Neural crest cell (in vitro differentiated cells): ENCODE results near the gene HDAC4. TPM values are rescaled to one million over a fixed set of nuclear protein-coding genes. Genes with fewer than 3 reads are reported as not detected.

Experiments used
- DNase-seq: peaks from one replicate; pipeline ENCODE4 v3.0.0; 2021; ENCODE audit warnings: low read depth, mixed read lengths, low spot score
- H3K27ac Mint-ChIP-seq: one replicate; pipeline ENCODE4 v1.8.0; 2021; ENCODE audit warnings: mild to moderate bottlenecking, mixed read lengths; ENCODE audit not compliant: unreplicated experiment
- H3K27me3 Mint-ChIP-seq: 2 replicates; pipeline ENCODE4 v1.8.0; 2021; ENCODE audit warnings: low read depth, mild to moderate bottlenecking, mixed read lengths
- H3K36me3 Mint-ChIP-seq: 2 replicates; pipeline ENCODE4 v1.8.0; 2021; ENCODE audit warnings: low read depth, mild to moderate bottlenecking, mixed read lengths
- H3K4me1 Mint-ChIP-seq: 2 replicates; pipeline ENCODE4 v1.8.0; 2021; ENCODE audit warnings: mixed read lengths
- H3K4me3 Mint-ChIP-seq: one replicate; pipeline ENCODE4 v1.8.0; 2021; ENCODE audit warnings: mild to moderate bottlenecking, mixed read lengths
- H3K9me3 Mint-ChIP-seq: 2 replicates; pipeline ENCODE4 v1.8.0; 2021; ENCODE audit warnings: mixed read lengths
- CTCF ChIP-seq: fragments of 200-600 bp; sonication (generic); conservative IDR thresholded peaks from 2 replicates; pipeline ENCODE4 v1.5.0; 2021; ENCODE audit warnings: antibody characterized with exemption, mild to moderate bottlenecking
- total RNA-seq: library from RNA; stranded (reverse); gene quantifications from 2 replicates; pipeline ENCODE4 v1.2.1, GENCODE V29; 2021

Gene HDAC4
- total RNA-seq, 1 donor from 2014 or later: 52.1 TPM

DNA sequence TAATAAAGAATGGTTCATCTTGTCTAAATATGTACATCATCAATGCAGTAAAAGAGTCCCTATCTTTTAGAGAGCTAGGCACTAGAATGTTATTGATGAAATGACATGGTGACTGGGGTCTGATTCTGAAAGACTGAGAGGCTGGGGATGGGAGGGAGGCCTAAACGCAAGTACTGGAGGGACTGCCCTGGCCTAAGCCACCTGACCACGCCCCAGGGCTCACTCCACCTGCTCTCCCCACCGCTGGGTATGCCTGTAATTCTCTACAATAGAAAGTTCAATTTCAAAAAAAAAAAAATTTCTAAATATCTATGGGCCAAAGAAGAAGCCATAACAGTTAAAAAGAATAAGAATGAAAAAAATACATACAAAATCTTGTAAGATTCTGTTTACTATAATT is 194.0 kb downstream of the HDAC4 start:
- Mint-ChIP-seq H3K36me3 (no peaks in the 10 kb centered on the region), H3K9me3 (no peaks in the 10 kb centered on the region), H3K4me1 (peaks cover 86% of the 10 kb centered on the region), H3K4me3 (no peak overlapping the region), H3K27me3 (no peaks in the 10 kb centered on the region), H3K27ac (no peak overlapping the region)
- no peak for TF ChIP-seq CTCF
- no peak for DNase-seq

DNA sequence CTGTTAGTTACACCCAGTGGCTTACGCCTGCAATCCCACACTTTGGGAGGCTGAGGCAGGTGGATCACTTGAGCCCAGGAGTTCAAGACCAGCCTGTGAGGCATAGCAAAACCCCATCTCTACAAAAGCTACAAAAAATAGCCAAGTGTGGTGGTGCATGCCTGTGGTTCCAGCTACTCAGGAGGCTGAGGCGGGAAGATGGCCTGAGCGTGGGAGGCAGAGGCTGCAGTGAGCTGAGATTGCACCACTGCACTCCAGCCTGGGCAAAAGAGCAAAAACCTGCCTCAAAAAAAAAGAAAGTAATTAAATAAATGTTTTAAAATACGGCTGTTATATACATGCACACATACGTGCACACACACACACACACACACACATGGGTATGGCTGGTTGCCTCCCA is 194.8 kb downstream of the HDAC4 start:
- no peak for TF ChIP-seq CTCF
- H3K4me3 Mint-ChIP-seq: no peak overlapping the region
- peaks cover 85% of the 10 kb centered on the region for H3K4me1 Mint-ChIP-seq

DNA sequence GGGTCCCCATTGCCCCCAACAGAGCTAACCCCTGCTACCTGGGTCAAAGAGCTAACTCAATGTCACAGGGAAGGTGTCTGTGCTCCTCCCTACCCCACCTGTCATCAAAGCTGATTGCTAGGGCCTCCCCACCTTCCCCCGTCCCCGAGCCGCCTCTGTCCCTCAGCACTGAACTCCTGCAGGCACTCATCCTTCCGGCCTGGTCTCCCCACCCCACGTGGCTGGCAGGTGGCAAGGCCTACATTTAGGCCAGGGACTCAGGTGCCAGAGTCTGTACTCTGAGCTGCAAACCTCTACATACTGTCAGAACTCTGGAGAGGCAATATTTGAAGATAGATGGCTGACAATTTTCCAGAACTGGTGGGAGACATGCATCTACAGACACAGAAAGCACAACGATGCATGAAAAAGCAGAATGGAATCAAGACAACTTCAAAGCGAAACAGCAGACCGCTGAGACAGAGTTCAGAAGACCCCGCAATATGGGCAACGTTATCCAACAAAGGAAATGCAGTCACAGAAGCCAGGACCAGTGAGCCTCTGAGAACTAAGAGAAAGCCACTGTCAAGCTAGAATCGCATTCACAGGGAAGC is 195.8 kb downstream of the HDAC4 start:
- H3K9me3 Mint-ChIP-seq: no peaks in the 10 kb centered on the region
- DNase-seq: no peak
- peaks cover 85% of the 10 kb centered on the region for H3K4me1 Mint-ChIP-seq
- no peak for TF ChIP-seq CTCF
- peaks cover 2% of the 10 kb centered on the region for H3K36me3 Mint-ChIP-seq
- H3K27ac Mint-ChIP-seq: peak overlapping the region; percentile 69
- no peaks in the 10 kb centered on the region for H3K27me3 Mint-ChIP-seq
- peak overlapping the region; percentile 42 for H3K4me3 Mint-ChIP-seq

More for the DNA sequence above, 194.8 kb downstream of the HDAC4 start:
- Mint-ChIP-seq H3K27ac (no peak overlapping the region), H3K36me3 (no peaks in the 10 kb centered on the region), H3K27me3 (no peaks in the 10 kb centered on the region), H3K9me3 (no peaks in the 10 kb centered on the region)
- DNase-seq: no peak

DNA sequence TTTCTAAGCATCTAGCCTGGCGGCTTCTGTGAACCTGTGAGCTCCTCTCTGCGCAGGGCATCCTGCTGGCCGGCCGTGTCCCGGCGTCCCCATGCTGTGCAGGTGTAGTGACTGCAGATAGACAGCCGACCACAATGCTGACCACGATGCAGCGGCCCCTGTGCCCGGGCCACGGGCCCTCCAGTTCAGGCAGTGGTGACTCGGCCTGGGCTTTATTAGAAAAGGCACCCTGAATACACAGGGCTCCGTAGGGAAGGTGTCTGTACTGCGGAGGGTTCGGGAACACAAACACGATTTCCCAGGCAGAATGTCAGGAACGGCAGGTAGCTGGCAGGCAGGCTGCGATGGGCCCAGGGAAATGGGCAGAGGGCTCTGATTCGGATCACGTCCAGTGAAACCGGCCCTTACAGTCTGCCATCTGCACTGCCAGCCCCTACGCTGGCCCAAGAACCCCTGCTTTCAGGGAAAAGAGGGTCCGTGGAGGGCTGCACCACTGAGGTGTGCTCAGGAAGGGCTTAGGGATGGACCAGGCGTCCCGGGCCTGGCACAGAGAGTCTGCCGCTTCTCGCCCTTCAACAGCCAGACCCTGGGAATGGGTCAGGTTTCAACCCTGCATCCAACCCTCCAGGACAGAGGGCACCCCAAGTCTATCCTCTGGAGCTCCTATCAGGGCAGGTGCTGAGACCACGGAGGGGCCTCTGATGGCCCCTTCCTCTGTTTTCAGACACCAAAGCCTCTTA is 196.5 kb downstream of the HDAC4 start:
- no peak overlapping the region for H3K27ac Mint-ChIP-seq
- no peak for DNase-seq
- peaks cover 2% of the 10 kb centered on the region for H3K36me3 Mint-ChIP-seq
- peaks cover 82% of the 10 kb centered on the region for H3K4me1 Mint-ChIP-seq
- H3K4me3 Mint-ChIP-seq: no peak overlapping the region
- TF ChIP-seq CTCF: no peak
- H3K9me3 Mint-ChIP-seq: no peaks in the 10 kb centered on the region
- no peaks in the 10 kb centered on the region for H3K27me3 Mint-ChIP-seq

GRCh38 chr2:239203443-239204135 is 197.2 kb downstream of the HDAC4 start:
- no peaks in the 10 kb centered on the region for H3K27me3 Mint-ChIP-seq
- no peak overlapping the region for H3K27ac Mint-ChIP-seq
- H3K36me3 Mint-ChIP-seq: peaks cover 5% of the 10 kb centered on the region
- H3K9me3 Mint-ChIP-seq: no peaks in the 10 kb centered on the region
- no peak overlapping the region for H3K4me3 Mint-ChIP-seq
- no peak for TF ChIP-seq CTCF
- no peak for DNase-seq
- peaks cover 82% of the 10 kb centered on the region for H3K4me1 Mint-ChIP-seq
